HG03457 (cell line): ENCODE data around the gene MRPL46.
"Not testable (repeated sequence)": the region's sequence is repeated elsewhere in the genome, so short reads cannot be mapped to it uniquely, and the experiment has no call there.

Source experiments
- ATAC-seq: cut with Tn5 transposase; IDR thresholded peaks from one replicate; pipeline ENCODE4 v1.9.1; 2021; ENCODE audit warnings: moderate number of reproducible peaks; ENCODE audit not compliant: unreplicated experiment

Gene MRPL46

DNA sequence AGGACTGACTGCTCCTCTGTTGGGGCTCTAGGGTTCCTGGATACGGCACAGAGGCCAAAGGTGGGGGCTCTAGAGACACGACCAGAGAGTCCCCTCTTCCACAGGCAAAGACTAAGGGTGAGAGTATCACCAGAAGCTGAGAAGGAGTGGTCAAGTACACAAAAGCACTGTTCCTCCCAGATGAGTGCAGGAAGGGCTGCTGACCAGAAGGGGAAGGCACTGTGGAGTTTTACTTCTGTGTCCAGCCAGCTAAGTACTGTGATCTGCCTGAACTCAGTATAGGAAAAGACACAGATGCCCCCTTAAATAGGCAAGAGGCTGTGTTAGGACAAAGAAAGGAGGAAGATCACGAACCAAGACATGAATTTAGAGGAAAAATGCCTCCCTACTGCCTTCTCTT is 12.0 kb upstream of the MRPL46 start:
- ATAC-seq = no peak

DNA sequence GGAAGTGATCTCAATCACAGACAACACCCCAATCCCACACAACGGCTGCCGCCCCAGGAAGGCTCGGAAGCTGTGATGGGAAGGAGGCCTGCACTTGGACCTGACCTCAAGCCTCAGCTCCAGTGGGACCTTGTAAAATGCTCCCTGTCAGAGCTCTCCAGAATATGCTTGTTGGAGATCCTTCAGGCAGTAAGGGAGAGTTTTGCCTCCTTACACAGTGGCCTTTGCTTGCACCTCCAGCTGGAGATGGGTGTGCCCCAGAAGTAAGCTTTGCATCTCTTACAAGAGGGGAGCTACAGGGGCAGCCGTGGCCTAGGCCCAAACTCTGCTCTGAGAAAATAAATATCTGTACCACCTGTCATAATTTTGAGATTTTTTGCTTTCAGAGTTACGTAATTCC is 10.7 kb upstream of the MRPL46 start:
- no peak for ATAC-seq

DNA sequence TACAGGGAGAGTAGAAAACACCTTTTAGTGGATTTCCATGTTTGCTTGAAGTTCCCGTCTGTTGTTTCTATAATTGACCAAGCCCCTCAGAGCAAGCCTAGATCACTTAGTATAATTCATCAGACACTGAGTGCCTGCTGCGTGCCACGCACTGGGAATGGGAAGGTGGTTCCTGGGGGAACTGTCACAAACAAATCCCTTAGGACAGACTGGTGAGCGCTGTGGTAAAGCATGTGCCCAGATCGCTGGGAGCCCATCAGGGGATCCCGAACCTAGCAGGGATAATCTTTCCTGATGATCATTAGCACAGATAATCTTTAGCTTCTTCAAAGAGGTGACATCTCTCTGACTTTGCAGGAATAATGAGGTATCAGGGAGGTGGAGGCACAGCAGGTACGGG is 9.9 kb upstream of the MRPL46 start:
- ATAC-seq = no peak

- ATAC-seq = no peak
Observed at GRCh38 chr15:88476635-88477060, 9.5 kb upstream of the MRPL46 start.

DNA sequence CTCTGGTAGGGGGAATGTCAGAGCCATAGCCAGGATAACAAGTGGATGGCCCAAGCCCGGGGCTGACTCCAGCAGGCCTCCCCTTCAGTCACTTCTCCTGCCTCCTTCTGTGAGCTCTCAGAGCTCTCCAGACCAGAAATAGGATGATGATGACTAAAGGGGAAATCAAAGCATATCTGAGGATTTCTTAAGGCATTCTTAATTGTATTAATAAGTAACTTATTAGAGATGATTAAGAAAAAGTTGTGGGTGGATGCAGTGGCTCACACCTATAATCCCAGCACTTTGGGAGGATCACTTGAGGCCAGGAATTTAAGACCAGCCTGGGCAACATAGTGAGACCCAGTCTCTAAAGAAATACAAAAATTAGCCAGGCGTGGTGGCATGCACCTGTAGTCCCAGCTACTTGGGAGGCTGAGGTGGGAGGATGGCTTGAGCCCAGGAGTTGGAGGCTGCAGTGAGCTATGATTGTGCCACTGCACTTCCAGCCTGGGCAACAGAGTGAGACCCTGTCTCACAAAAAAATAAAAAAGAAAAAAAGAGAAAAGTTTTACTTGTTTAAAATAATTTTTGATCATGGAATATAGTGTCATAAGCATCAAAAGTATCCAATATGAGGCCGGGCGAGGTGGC is 6.6 kb upstream of the MRPL46 start:
- not testable (repeated sequence) for ATAC-seq

DNA sequence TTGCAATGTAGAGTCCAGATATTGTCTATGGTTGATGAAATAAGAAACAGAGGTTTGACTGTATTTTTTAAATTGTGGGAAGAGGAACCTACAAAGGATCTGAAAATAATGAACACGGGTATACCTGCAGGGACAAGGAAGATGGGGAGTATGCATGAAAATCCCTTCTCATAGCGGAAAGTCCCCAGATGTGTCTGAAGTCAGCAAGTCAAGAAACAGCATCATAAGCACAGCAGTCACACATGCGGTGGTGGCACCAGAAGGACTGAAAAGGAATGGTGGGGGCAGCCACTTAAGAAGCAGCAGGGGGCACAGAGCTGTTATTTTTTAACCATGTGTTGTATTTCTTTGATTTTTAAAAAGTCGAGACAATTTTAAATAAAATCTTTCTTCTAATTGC is 5.0 kb upstream of the MRPL46 start:
- no peak for ATAC-seq

DNA sequence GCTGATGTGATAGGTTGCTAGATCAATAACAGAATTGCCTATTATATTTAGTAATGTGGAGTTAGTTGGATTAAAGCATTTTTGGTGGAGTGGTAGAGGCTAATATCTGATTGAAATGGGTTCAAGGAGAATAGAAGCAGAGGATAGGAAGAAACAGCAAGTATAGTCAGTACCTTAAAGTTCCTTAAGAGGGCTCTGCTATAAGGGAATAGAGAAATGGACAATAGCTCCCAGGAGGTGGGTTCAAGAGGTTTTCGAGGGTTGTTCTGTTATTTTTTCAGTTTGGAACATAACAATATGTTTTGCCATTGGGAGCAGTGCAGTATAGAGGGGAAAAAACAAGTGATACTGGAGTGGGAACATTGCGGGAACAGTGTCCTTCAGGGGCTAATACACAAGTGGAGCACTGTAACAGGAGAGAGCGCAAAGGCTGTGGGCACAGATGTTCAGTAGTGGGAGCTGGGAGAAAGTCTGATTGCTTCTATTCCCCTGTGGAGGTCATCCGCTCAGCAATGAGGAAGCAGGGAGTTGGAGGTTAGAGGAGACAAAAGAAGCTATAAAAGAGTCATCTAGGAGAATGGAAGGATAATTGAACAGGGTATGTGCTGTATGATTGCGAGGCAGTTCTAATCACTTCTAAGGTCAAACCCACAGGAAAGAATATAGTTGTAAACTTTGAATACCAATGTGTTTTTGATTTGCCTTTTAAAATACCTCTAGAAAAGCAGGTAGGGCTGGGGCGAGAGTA is 3.6 kb upstream of the MRPL46 start:
- no peak for ATAC-seq

- ATAC-seq = no peak
Observed at GRCh38 chr15:88469321-88469720, 2.1 kb upstream of the MRPL46 start.

DNA sequence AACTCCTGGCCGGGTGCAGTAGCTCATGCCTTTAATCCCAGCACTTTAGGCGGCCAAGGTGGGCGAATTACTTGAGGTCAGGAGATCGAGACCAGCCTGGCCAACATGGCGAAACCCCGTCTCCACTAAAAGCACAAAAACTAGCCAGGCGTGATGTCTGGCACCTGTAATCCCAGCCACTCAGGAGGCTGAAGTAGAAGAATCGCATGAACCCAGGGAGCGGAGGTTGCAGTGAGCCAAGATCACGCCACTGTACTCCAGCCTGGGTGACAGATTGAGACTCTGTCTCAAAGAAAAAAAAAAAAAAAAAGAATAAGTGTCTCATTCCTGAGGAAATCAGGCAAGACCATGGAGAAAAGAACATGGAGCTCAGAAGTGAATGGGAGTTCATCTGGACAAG is 1.5 kb upstream of the MRPL46 start:
- ATAC-seq = not testable (repeated sequence)

GRCh38 chr15:88467935-88468528 is 844 bp upstream of the MRPL46 start:
- ATAC-seq = peak; percentile 4

GRCh38 chr15:88465633-88466224 is 1.5 kb downstream of the MRPL46 start:
- ATAC-seq = no peak

GRCh38 chr15:88463870-88464532 is 3.2 kb downstream of the MRPL46 start:
- ATAC-seq = no peak

DNA sequence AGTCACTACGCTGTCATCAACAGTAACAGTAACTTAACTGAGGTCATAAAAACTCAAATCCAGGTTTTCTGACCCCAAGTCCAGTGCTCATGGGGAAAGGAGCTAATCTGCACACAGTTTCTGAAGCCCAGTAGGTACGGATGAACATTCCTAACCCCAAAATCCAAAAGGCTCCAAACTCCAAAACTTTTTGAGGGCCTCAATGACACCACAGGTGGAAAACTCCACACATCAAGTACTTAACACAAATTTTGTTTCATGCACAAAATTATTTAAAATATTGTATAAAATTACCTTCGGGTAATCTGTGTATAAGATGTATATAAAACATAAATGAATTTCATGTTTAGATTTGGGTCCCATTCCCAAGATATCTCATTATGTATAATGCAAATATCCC is 10.5 kb downstream of the MRPL46 start:
- no peak for ATAC-seq

DNA sequence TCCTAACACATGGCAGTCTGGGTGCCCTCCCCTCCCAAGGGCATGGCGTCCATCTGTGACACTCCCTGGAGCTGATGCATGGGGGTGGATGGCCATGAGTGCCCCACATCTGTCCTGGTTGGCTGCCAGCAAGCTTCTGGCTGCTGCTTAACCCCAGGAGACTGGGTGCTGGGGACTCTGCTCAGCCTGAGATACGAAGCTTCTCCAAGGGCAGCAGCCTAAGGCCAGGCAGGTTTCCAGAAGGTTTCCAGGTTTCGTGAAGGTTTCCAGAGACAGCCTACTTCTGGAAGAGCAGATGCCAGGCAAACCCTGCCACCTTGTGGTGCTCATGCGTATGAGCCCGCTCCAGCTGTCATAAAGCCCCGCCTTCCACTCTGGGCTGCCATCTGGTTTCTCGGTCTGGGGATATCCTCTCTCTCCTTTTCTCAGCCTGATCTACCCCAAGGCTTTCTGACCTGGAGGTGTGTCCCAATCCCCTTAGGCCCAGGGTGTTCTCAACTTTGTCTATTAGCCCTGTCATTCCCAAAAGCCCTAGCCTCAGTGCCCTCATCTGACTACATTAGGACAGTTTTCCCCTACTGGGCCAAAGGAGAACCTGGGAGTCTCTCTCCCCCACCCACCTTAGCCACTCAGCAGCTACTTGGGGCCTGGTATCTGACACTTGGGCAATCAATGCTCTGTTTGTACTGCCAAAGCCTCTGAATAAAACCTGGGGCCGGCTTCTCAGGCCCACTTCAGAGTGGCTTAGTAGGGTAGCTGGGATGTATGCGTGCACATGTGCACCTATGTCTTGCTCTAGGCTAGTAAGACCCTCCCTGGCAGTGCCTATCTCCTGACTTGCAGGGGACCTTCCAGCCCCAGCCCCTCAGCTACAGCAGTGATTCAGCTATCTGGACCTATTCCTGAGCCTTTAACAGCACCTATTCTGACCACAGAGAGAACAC is 12.0 kb downstream of the MRPL46 start:
- ATAC-seq = peak; percentile 80

GRCh38 chr15:88454236-88454635 is 13.0 kb downstream of the MRPL46 start:
- no peak for ATAC-seq

DNA sequence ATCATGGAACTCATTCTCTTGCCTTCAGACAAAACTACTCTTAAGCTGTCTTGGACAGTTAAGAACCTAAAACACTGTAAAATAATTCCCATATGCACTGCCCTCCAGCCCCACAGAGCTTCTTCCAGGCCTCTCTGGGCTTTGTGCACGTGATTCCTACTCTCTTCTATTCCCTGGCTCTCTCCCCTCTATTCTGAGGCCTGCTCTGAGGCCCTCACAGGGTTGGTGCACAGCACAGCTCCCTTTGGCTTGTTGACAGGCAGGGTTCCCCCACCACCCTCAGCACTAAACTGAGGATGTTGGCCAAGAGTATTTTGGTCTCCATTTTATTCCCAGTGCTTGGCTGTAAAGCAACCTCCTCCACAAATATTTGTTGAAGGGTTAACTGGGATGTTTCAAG is 13.5 kb downstream of the MRPL46 start:
- ATAC-seq = no peak

DNA sequence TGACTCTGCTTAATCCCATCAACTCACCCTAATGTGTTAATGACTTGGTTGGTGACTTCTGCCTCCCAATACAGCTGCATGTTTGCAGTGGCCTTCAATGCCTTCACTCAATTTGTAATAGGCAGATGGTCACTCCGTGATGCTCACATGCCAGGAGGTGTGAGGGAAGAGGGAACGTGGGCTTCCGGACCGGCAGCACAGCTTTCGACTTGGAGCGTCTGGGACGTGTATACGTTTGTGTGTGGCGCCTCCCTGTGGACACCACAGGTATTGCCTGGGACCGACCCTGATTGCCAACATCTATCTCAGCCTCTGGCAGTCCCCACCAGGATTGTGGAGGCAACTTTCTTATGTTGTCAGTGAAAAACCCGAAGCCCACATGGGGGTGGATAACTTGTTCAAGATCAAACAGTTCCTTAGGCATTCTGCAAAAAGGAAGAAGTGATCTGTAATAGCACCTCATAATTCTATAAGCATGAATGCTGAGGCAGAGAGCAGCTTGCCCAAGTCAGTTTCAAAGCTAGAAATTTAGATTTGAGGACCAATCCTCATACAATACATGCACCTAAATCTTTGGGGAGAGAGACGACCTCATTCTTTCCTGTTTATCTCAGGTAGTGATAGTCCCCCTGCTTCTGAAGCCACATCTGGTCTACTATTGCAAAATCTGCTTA is 16.9 kb downstream of the MRPL46 start:
- ATAC-seq = no peak

- ATAC-seq = no peak
Observed at GRCh38 chr15:88449581-88449980, 17.6 kb downstream of the MRPL46 start.

GRCh38 chr15:88448991-88449461 is 18.2 kb downstream of the MRPL46 start:
- no peak for ATAC-seq

- no peak for ATAC-seq
Observed at GRCh38 chr15:88447741-88448140, 19.4 kb downstream of the MRPL46 start.
